AG09319 (cell line): Measurements from ENCODE around the gene C4BPA.

ENCODE experiments used
- DNase-seq: peaks from one replicate; pipeline ENCODE4 v3.0.0-alpha.2; 2010; ENCODE audit warnings: low read depth; ENCODE audit errors: extremely low read depth
- TF ChIP-seq, protein P1 (sequence below): IDR thresholded peaks from 2 replicates; pipeline ENCODE4 v1.5.1; 2011; ENCODE audit warnings: low read depth, mild to moderate bottlenecking, inconsistent platforms, low read length, moderate library complexity

Gene C4BPA

DNA sequence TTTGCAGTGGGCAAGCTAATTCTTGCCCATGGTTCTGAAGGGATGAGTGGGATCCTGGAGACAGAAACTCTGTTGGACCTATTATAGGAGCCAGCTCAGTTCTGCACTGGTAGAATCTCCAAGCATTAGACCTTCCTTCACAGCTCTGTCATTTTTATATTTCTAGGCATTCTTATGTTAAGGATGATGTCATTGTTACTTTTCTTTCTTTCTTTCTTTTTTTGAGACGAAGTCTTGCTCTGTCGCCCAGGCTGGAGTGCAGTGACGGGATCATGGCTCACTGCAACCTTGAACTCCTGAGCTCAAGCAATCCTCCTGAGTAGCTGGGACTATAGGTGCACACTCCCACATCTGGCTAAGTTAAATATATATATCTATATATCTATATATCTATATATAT is 43.4 kb upstream of the C4BPA start:
- no peak for DNase-seq
- TF ChIP-seq, protein P1, sequence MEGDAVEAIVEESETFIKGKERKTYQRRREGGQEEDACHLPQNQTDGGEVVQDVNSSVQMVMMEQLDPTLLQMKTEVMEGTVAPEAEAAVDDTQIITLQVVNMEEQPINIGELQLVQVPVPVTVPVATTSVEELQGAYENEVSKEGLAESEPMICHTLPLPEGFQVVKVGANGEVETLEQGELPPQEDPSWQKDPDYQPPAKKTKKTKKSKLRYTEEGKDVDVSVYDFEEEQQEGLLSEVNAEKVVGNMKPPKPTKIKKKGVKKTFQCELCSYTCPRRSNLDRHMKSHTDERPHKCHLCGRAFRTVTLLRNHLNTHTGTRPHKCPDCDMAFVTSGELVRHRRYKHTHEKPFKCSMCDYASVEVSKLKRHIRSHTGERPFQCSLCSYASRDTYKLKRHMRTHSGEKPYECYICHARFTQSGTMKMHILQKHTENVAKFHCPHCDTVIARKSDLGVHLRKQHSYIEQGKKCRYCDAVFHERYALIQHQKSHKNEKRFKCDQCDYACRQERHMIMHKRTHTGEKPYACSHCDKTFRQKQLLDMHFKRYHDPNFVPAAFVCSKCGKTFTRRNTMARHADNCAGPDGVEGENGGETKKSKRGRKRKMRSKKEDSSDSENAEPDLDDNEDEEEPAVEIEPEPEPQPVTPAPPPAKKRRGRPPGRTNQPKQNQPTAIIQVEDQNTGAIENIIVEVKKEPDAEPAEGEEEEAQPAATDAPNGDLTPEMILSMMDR: no peak

DNA sequence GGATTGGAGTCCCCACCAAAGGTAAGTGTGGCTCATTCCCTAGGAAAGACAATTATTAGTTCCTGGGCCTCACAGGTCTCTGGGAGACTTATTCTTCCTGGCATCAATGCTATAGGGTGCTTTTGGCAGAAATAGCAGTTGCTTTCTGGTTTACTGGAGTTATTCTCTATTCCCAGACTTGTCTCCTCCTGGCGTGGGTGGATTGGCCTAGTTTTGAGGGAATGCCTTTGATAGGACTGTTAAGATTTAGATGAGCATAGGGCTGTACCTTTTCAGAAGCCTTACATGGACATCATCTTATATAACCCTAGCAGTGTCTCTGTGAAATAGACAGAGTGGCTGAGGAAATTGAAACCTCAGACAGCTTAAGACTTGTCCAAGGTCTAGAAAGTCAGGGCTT is 42.0 kb upstream of the C4BPA start:
- DNase-seq: no peak
- TF ChIP-seq, protein P1: no peak

DNA sequence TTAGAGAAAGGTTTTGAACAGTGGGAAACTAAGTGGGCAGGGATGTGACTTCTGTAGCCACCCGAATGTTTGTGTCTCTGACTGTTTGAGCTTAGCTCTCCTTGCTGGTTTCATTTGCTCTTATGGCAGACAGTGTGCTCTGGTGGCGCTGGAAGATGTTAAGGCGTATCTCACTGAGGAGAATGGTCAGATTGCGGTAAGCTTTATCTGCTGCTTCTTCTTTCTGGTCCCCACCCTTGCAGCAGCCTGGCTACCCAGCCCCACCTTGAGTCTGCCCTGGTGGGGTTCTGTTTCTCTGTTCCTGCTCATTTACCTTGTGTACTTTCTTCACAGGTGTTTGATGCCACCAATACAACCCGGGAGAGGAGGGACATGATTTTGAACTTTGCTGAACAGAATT is 41.0 kb upstream of the C4BPA start:
- TF ChIP-seq, protein P1: no peak
- no peak for DNase-seq

DNA sequence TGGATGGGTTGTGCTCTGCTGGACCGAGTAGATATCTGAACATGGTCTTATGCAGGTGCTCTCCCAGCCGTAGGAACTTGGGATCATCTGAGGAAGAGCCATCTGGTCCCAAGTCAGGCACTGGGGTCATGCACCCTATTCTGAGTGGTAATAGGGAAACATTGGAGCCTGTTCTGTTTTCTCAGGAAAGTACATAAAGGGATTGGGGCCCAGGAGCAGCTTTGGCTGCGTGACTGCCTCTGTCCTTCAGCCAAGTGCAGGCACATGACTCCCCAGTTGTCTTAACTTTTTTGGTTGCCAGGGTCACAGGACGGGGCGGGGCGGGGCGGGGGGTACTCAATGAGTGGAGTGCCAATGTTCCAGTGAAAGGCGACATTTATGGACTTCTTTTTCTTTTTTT is 39.5 kb upstream of the C4BPA start:
- TF ChIP-seq, protein P1: no peak
- DNase-seq: no peak

DNA sequence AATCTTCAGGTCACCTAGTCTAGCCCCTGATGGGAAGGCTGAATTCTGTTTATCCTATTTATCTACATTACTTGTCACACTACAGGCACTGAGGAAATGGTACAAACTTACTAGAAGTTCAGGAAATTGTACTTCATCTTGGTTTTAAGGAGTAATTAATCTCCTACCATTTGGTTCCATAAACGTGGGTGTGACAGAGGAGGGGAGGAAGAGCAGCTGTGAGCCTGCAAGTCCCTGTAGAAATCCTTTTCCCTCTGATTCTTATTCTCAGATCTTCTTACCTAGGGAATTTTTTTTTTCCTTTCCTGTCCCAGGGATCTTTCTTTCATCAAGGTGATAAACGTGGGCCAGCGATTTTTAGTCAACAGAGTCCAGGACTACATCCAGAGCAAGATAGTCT is 36.8 kb upstream of the C4BPA start:
- DNase-seq: no peak
- TF ChIP-seq, protein P1: no peak

DNA sequence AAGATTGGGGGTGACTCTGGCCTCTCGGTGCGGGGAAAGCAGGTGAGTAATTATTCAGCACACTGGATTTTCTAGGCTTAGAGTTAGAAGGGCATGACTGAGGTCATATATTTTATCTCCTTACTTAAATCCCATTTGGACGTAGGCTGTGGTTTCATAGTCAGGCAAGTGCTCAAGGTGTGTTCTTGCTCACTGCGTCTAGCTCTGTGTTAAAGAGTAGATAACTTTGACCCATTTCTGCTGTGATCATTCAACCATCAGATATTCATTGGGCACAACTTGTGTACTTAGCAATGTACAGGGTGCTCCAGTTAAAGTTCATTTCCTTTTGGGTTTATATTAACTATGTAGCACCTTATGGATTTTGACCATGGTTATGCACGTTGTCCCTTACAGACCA is 36.4 kb upstream of the C4BPA start:
- DNase-seq: no peak
- TF ChIP-seq, protein P1: no peak

DNA sequence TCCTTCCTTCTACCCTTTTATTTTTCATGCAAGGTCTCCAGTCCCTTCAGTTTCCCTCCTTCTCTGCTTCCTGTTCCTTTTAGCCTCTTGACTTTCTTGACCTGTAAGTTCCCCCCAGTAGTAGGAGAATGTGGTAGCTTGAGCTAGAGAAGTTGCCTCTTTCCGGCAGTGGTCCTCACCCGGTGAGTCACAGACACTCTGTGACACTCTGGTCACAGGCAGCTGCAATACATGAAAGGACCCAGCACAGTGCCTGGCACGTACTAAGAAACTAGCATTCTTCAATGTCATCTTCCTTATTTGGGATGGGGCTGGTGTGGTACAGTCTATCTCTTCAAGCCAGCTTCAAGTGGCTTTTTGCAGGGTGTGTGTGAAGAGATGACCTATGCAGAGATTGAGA is 35.0 kb upstream of the C4BPA start:
- TF ChIP-seq, protein P1: no peak
- DNase-seq: no peak
